Measurements from ENCODE around the gene HCK. TPM values are rescaled to one million over a fixed set of nuclear protein-coding genes. Genes with fewer than 3 reads are reported as not detected.

The HCK gene
- total RNA-seq, 1 experiment from 2014 or later, result not detected

Small RNAs within 50 kb of the gene (small RNA-seq; reads per million reads assigned to genes)
- 0.06 to 0.59 reads per million in 2 experiments for gene RNA5SP481
- 0 reads per million in 2 experiments for gene RNA5SP482

Other genes starting within 250 kb of the HCK start
- gene MYLK2, start 232.9 kb upstream of the HCK start, total RNA-seq (2014; rRNA removed; shearing (Covaris generic)), result 0.10 TPM in 1 of 2 replicates, not detected in the other
- gene FOXS1, start 206.6 kb upstream of the HCK start, total RNA-seq (2014; rRNA removed; shearing (Covaris generic)), result not detected in 2 replicates
- gene DUSP15, start 181.7 kb upstream of the HCK start, total RNA-seq (2014; rRNA removed; shearing (Covaris generic)), result not detected in 2 replicates
- not detected in 2 replicates for gene TTLL9, start 181.6 kb upstream of the HCK start, total RNA-seq (2014; rRNA removed; shearing (Covaris generic))
- 8.0 and 10.1 TPM in 2 replicates for gene PDRG1, start 100.2 kb upstream of the HCK start, total RNA-seq (2014; rRNA removed; shearing (Covaris generic))
- not detected in 2 replicates for gene XKR7, start 84.1 kb upstream of the HCK start, total RNA-seq (2014; rRNA removed; shearing (Covaris generic))
- gene CCM2L, start 41.8 kb upstream of the HCK start, total RNA-seq (2014; rRNA removed; shearing (Covaris generic)), result not detected in 2 replicates
- 42.9 and 44.1 TPM in 2 replicates for gene TM9SF4, start 57.5 kb downstream of the HCK start, total RNA-seq (2014; rRNA removed; shearing (Covaris generic))
- 5.9 and 6.5 TPM in 2 replicates for gene PLAGL2, start 155.5 kb downstream of the HCK start, total RNA-seq (2014; rRNA removed; shearing (Covaris generic))
- 46.7 and 50.8 TPM in 2 replicates for gene POFUT1, start 155.6 kb downstream of the HCK start, total RNA-seq (2014; rRNA removed; shearing (Covaris generic))
- 22.5 and 25.4 TPM in 2 replicates for gene KIF3B, start 225.4 kb downstream of the HCK start, total RNA-seq (2014; rRNA removed; shearing (Covaris generic))